K562 (cell line): ENCODE measurements around the gene ETV3L. TPM values are rescaled to one million over a fixed set of nuclear protein-coding genes. Genes with fewer than 3 reads are reported as not detected.

Experiments used
- ATAC-seq: fragments of 200-7000 bp; cut with Tn5 transposase; 3 replicates; pipeline ENCODE4 v1.9.1; 2020; ENCODE audit warnings: moderate library complexity
- BruUV-seq: library from RNA; stranded (reverse); fragments of 400-500 nt; replicated peaks from 2 replicates; lab custom pipeline; 2021; lab: Mats Ljungman, UMichigan
- CTCF ChIA-PET: fragments of 300-600 bp; formaldehyde crosslinking; extraction: SDS; loops from one replicate; lab custom pipeline; 2021; ENCODE audit warnings: low intra/inter-chr PET ratio; lab: Yijun Ruan, JAX
- POLR2A ChIA-PET: fragments of 300-600, 350-650 bp; sonication (Branson Sonifier 250); formaldehyde crosslinking; extraction: SDS; loops from one replicate; lab custom pipeline; 2021; ENCODE audit warnings: antibody characterized with exemption, inconsistent platforms; lab: Yijun Ruan, JAX
- DNase-seq, 4 experiments: peaks; one replicate each; pipeline versions ENCODE4 v3.0.0 to v3.0.0-alpha.2; 2011 to 2018; ENCODE audit warnings: low spot score in 3 of 4, mixed read lengths in 3 of 4; ENCODE audit errors: extremely low read depth in 1 of 4
- FAIRE-seq: peaks from 2 replicates; lab custom pipeline; 2011; peaks lifted over from hg19 to GRCh38; lab: Jason Lieb, UNC
- H2AFZ ChIP-seq: 2 replicates; pipeline ENCODE4 v1.6.0; 2011; ENCODE audit warnings: low read depth, low read length, control low read depth, inconsistent platforms
- H3K27ac ChIP-seq: fragments of 200-600 bp; 3 replicates; pipeline ENCODE4 v1.8.0; 2011; ENCODE audit warnings: low read depth, mild to moderate bottlenecking, control low read depth, inconsistent platforms, low read length, moderate library complexity, mixed read lengths; ENCODE audit errors: extremely low read depth
- H3K27me3 ChIP-seq, 2 experiments: fragments of 300-600 bp in 1 of 2; 2 replicates in 1 of 2; 3 replicates in 1 of 2; pipeline versions ENCODE4 v1.6.0 to v1.8.0; 2011; ENCODE audit warnings: inconsistent platforms in 2 of 2, low read length in 2 of 2, mild to moderate bottlenecking in 1 of 2, mixed read lengths in 1 of 2, moderate library complexity in 1 of 2; ENCODE audit not compliant: control insufficient read depth in 2 of 2, insufficient read depth in 2 of 2
- H3K36me3 ChIP-seq: fragments of 300-600 bp; 3 replicates; pipeline ENCODE4 v1.8.0; 2011; ENCODE audit warnings: mild to moderate bottlenecking, low read length, inconsistent platforms; ENCODE audit not compliant: control insufficient read depth, insufficient read depth
- H3K4me1 ChIP-seq, 2 experiments: fragments of 200-600 bp in 1 of 2; replicated peaks in 1 of 2; 2 replicates in 1 of 2; 3 replicates in 1 of 2; pipeline versions ENCODE4 v1.5.1 to v1.8.0; 2011; ENCODE audit warnings: inconsistent platforms in 2 of 2, low read length in 2 of 2, mild to moderate bottlenecking in 1 of 2, mixed read lengths in 1 of 2, moderate library complexity in 1 of 2; ENCODE audit not compliant: control insufficient read depth in 2 of 2, insufficient read depth in 2 of 2
- H3K4me2 ChIP-seq: 2 replicates; pipeline ENCODE4 v1.6.1; 2011; ENCODE audit warnings: low read length, control low read depth, inconsistent platforms, mixed read lengths; ENCODE audit not compliant: insufficient read depth
- H3K4me3 ChIP-seq: fragments of 200-600 bp; sonication (generic), shearing (Covaris generic); 2 replicates; pipeline ENCODE4 v1.5.1; 2016; ENCODE audit warnings: control low read depth, inconsistent platforms
- H3K79me2 ChIP-seq: fragments of 200-600 bp; 3 replicates; pipeline ENCODE4 v1.8.0; 2011; ENCODE audit warnings: low read length, inconsistent platforms; ENCODE audit not compliant: control insufficient read depth, insufficient read depth
- H3K9ac ChIP-seq, 2 experiments: 2 replicates each; pipeline versions ENCODE4 v1.6.0 to v1.6.1; 2011; ENCODE audit warnings: low read depth in 2 of 2, low read length in 2 of 2, control low read depth in 1 of 2, inconsistent platforms in 1 of 2, mild to moderate bottlenecking in 1 of 2, mixed read lengths in 1 of 2; ENCODE audit not compliant: insufficient read depth in 1 of 2
- H3K9me1 ChIP-seq: one replicate; pipeline ENCODE4 v1.6.0; 2011; ENCODE audit warnings: inconsistent platforms, mild to moderate bottlenecking, low read length, moderate library complexity; ENCODE audit not compliant: control insufficient read depth, insufficient read depth
- H3K9me3 ChIP-seq: replicated peaks from 2 replicates; pipeline ENCODE4 v1.5.1; 2011; ENCODE audit warnings: low read depth, low read length, inconsistent platforms; ENCODE audit not compliant: control insufficient read depth, insufficient read depth
- H4K20me1 ChIP-seq: replicated peaks from 2 replicates; pipeline ENCODE4 v1.6.1; 2011; ENCODE audit warnings: low read length, inconsistent platforms, mixed read lengths; ENCODE audit not compliant: control insufficient read depth, insufficient read depth
- E2F5 ChIP-seq: sonication (generic); formaldehyde crosslinking; IDR thresholded peaks from 2 replicates; pipeline ENCODE4 v1.8.0; 2022; ENCODE audit warnings: mild to moderate bottlenecking, missing genetic modification reagents
- GTF3C2 ChIP-seq: IDR thresholded peaks from 3 replicates; pipeline ENCODE4 v1.6.1; 2011; ENCODE audit warnings: borderline replicate concordance, mild to moderate bottlenecking, moderate library complexity; ENCODE audit not compliant: insufficient read length; ENCODE audit errors: extremely low read depth
- NCOA6 ChIP-seq: fragments of 450-650 bp; IDR thresholded peaks from 2 replicates; pipeline ENCODE4 v1.6.1; 2017; ENCODE audit warnings: mild to moderate bottlenecking
- PPARD ChIP-seq: fragments of 250-450 bp; sonication (Bioruptor Pico); IDR thresholded peaks from 2 replicates; pipeline ENCODE4 v1.8.0; 2022; ENCODE audit warnings: inconsistent platforms, mild to moderate bottlenecking, moderate library complexity
- SFPQ ChIP-seq: fragments of 200-400 bp; formaldehyde crosslinking; IDR thresholded peaks from 2 replicates; pipeline ENCODE4 v1.6.1; 2017; ENCODE audit warnings: mild to moderate bottlenecking, low read depth, low read length, moderate library complexity
- ZEB2 ChIP-seq: fragments of 450-650 bp; IDR thresholded peaks from 2 replicates; pipeline ENCODE4 v1.6.1; 2016
- ZNF644 ChIP-seq: fragments of 200-800 bp; sonication (Bioruptor generic); IDR thresholded peaks from 2 replicates; pipeline ENCODE4 v1.6.1; 2016; ENCODE audit warnings: low read depth, missing genetic modification characterization, missing compliant biosample characterization
- WGBS: fragments of 100-300 bp; shearing (Covaris generic); methylation state at CpG from one replicate; pipeline ENCODE4 v1.1.6; 2016; ENCODE audit warnings: low coverage, mixed read lengths; ENCODE audit not compliant: insufficient coverage; ENCODE audit errors: missing lambda C conversion rate; 5-methylcytosine and 5-hydroxymethylcytosine counted together
- in situ Hi-C: fragments of 300-500 bp; cut with MboI; formaldehyde crosslinking; loops from 4 replicates; pipeline ENCODE4 v1.15.0; 2018; ENCODE audit warnings: inconsistent platforms, mixed read lengths
- intact Hi-C: fragments of 100-400 bp; cut with micrococcal nuclease; formaldehyde crosslinking; loops from 2 replicates; pipeline ENCODE4 v1.14.2; 2022
- polyA plus RNA-seq, 8 experiments: library from polyadenylated mRNA; depleted of rRNA in 4 of 8; stranded (reverse) in 5 of 8; unstranded in 3 of 8; fragments of >200 nt; fragmentation: Nextera tagmentation in 2 of 8; fragmentation: Illumina TruSeq in 1 of 8; extraction: Ambion mirVana in 2 of 8; extraction: Trizol in 1 of 8; gene quantifications; 2 replicates each; pipeline versions ENCODE4 v1.2.1 to v1.2.3, GENCODE V29; 2011 to 2014; ENCODE audit warnings: inconsistent platforms in 1 of 8, missing spikeins in 1 of 8
- total RNA-seq, 7 experiments: library from RNA; depleted of rRNA in 6 of 7; stranded (reverse); fragments of >200 nt in 6 of 7; fragmentation: Illumina TruSeq in 2 of 7; extraction: Trizol in 2 of 7; gene quantifications; 2 replicates each; pipeline versions ENCODE4 v1.2.1 to v1.2.3, GENCODE V29; 2011 to 2021; ENCODE audit warnings: low replicate concordance in 1 of 7

Gene ETV3L
- total and polyA plus RNA-seq, 9 of the 15 experiments (the other 6 are each of a cell fraction or from before 2014, with no cell fraction given), result not detected

GRCh38 chr1:157113631-157114030, 14.0 kb upstream of the ETV3L start (continued):
- no peak for TF ChIP-seq GTF3C2
- no peak for TF ChIP-seq SFPQ
- TF ChIP-seq ZEB2, result no peak
- TF ChIP-seq PPARD, result no peak

GRCh38 chr1:157113106-157113505, 13.5 kb upstream of the ETV3L start:
- Histone ChIP-seq H3K27ac (no peak overlapping the region), H3K27me3 (peaks cover 60 to 70% of the 10 kb centered on the region in 2 experiments), H3K4me1 (peaks cover 0 to 9% of the 10 kb centered on the region in 2 experiments; a peak in 3 of 5 replicates), H3K9me1 (no peaks in the 10 kb centered on the region), H3K79me2 (no peaks in the 10 kb centered on the region), H3K36me3 (no peaks in the 10 kb centered on the region), H2AFZ (no peak overlapping the region), H3K9me3 (no peaks in the 10 kb centered on the region), H3K4me2 (no peak overlapping the region), H4K20me1 (0 out of 2 replicates have a peak, but pooled peaks cover 4% of the 10 kb centered on the region), H3K4me3 (no peak overlapping the region), H3K9ac (no peak overlapping the region)
- DNase-seq (no peak), ATAC-seq (no peak; the same call in 1 of the 3 replicates), FAIRE-seq (no peak)
- intact Hi-C loops, result no loop called here
- TF ChIP-seq ZNF644, result no peak
- no peak for TF ChIP-seq E2F5
- TF ChIP-seq NCOA6, result no peak
- no TSS peak for BruUV-seq
- ChIA-PET CTCF (no interaction called here), POLR2A (no interaction called here)
- WGBS, result 4% methylated on average over 6 of the region's 7 CpGs
- in situ Hi-C loops, result no loop called here
